B cell (primary cell): Measurements from ENCODE around the gene AREG. TPM values are rescaled to one million over a fixed set of nuclear protein-coding genes. Genes with fewer than 3 reads are reported as not detected.

ENCODE experiments used
- ATAC-seq: fragments of 200-7000 bp; cut with Tn5 transposase; one replicate; pipeline ENCODE4 v1.10.0; 2021; ENCODE audit warnings: low read depth, mild to moderate bottlenecking, moderate number of reproducible peaks, moderate library complexity
- CTCF ChIA-PET: fragments of 350-600 bp; sonication (Branson Sonifier 250); formaldehyde crosslinking; loops from one replicate; lab custom pipeline; 2021; ENCODE audit warnings: antibody characterized with exemption, inconsistent platforms; lab: Charles Lee
- POLR2A ChIA-PET: fragments of 350-600 bp; sonication (Branson Sonifier 250); formaldehyde crosslinking; loops from one replicate; lab custom pipeline; 2021; ENCODE audit warnings: antibody characterized with exemption; lab: Charles Lee
- DNase-seq: peaks from one replicate; pipeline ENCODE4 v3.0.0; 2013
- H2AFZ ChIP-seq: 2 replicates; pipeline ENCODE4 v1.6.1; 2012; ENCODE audit warnings: mild to moderate bottlenecking, low read depth, low read length; ENCODE audit not compliant: insufficient read depth, poor library complexity, severe bottlenecking
- H3K27ac ChIP-seq, 2 donors: 1 replicate in 1 of 2; 2 replicates in 1 of 2; pipeline ENCODE4 v1.5.1; 2012 to 2013; ENCODE audit warnings: low read length in 2 of 2, mild to moderate bottlenecking in 2 of 2, moderate library complexity in 1 of 2
- H3K27me3 ChIP-seq, 4 experiments: fragments of 200-600 bp in 1 of 4; sonication (generic) in 1 of 4; replicated peaks in 1 of 4; 1 replicate in 2 of 4; 2 replicates in 2 of 4; pipeline versions ENCODE4 v1.6.1 to v1.7.0; 2013 to 2016; ENCODE audit warnings: low read length in 3 of 4, mild to moderate bottlenecking in 2 of 4, mixed read lengths in 1 of 4, moderate library complexity in 1 of 4; ENCODE audit not compliant: insufficient read depth in 4 of 4, control insufficient read depth in 3 of 4; ENCODE audit errors: control extremely low read depth in 1 of 4
- H3K36me3 ChIP-seq, 2 experiments: replicated peaks in 1 of 2; 1 replicate in 1 of 2; 2 replicates in 1 of 2; pipeline versions ENCODE4 v1.6.1 to v1.7.1; 2013; ENCODE audit warnings: low read length in 1 of 2; ENCODE audit not compliant: insufficient read depth in 2 of 2, control insufficient read depth in 1 of 2; ENCODE audit errors: control extremely low read depth in 1 of 2, extremely low read depth in 1 of 2
- H3K4me1 ChIP-seq, 2 donors: fragments of 200-600 bp in 1 of 2; sonication (generic) in 1 of 2; 1 replicate in 1 of 2; 2 replicates in 1 of 2; pipeline versions ENCODE4 v1.5.1 to v1.6.1; 2013 to 2017; ENCODE audit warnings: low read length in 2 of 2; ENCODE audit not compliant: control insufficient read depth in 2 of 2, insufficient read depth in 2 of 2
- H3K4me2 ChIP-seq: replicated peaks from 2 replicates; pipeline ENCODE3; 2012; ENCODE audit warnings: mild to moderate bottlenecking, low read depth, low read length; ENCODE audit not compliant: poor library complexity, severe bottlenecking
- H3K4me3 ChIP-seq, 5 experiments: fragments of 200-600 bp in 1 of 5; sonication (generic) in 1 of 5; 1 replicate in 3 of 5; 2 replicates in 2 of 5; pipeline versions ENCODE4 v1.5.1 to v1.7.0; 2011 to 2016; ENCODE audit warnings: low read length in 4 of 5, mild to moderate bottlenecking in 4 of 5, low read depth in 2 of 5, control low read depth in 1 of 5, moderate library complexity in 1 of 5; ENCODE audit not compliant: insufficient read depth in 1 of 5; ENCODE audit errors: control extremely low read depth in 1 of 5, extremely low read depth in 1 of 5
- H3K79me2 ChIP-seq: fragments of 200-600 bp; sonication (generic); one replicate; pipeline ENCODE4 v1.6.0; 2016; ENCODE audit warnings: low read length; ENCODE audit not compliant: control insufficient read depth, insufficient read depth
- H3K9ac ChIP-seq: fragments of 200-600 bp; sonication (generic); 2 replicates; pipeline ENCODE4 v1.6.1; 2017; ENCODE audit warnings: mild to moderate bottlenecking, low read length, moderate library complexity
- H3K9me3 ChIP-seq, 3 donors: one replicate each; pipeline versions ENCODE4 v1.6.1 to v1.7.1; 2013; ENCODE audit warnings: low read length in 2 of 3; ENCODE audit not compliant: control insufficient read depth in 2 of 3, insufficient read depth in 1 of 3; ENCODE audit errors: control extremely low read depth in 1 of 3
- H4K20me1 ChIP-seq: 2 replicates; pipeline ENCODE4 v1.6.0; 2012; ENCODE audit warnings: mild to moderate bottlenecking, low read length; ENCODE audit not compliant: insufficient read depth, control insufficient read depth, poor library complexity, severe bottlenecking
- H3K27ac Mint-ChIP-seq: one replicate; pipeline ENCODE4 v1.8.0; 2021; ENCODE audit warnings: mixed read lengths
- H3K27me3 Mint-ChIP-seq: one replicate; pipeline ENCODE4 v1.8.0; 2021; ENCODE audit warnings: mixed read lengths
- H3K4me1 Mint-ChIP-seq: one replicate; pipeline ENCODE4 v1.8.0; 2021; ENCODE audit warnings: mixed read lengths
- H3K4me3 Mint-ChIP-seq: one replicate; pipeline ENCODE4 v1.8.0; 2021; ENCODE audit warnings: mixed read lengths
- H3K9me3 Mint-ChIP-seq: one replicate; pipeline ENCODE4 v1.8.0; 2022; ENCODE audit warnings: mixed read lengths; ENCODE audit not compliant: insufficient read depth
- CTCF ChIP-seq: fragments of 200-600 bp; IDR thresholded peaks from one replicate; pipeline ENCODE4 v1.8.0; 2022; ENCODE audit warnings: antibody characterized with exemption, mild to moderate bottlenecking
- EZH2 ChIP-seq: IDR thresholded peaks from 2 replicates; pipeline ENCODE4 v1.6.1; 2012; ENCODE audit warnings: borderline replicate concordance, low read depth, mild to moderate bottlenecking, moderate library complexity, low read length; ENCODE audit not compliant: insufficient read depth, poor library complexity, severe bottlenecking
- WGBS: methylation state at CpG from one replicate; pipeline ENCODE4 v1.1.5; 2013; ENCODE audit warnings: missing lambda C conversion rate; ENCODE audit not compliant: insufficient coverage; 5-methylcytosine and 5-hydroxymethylcytosine counted together
- intact Hi-C: fragments of 100-400 bp; cut with micrococcal nuclease; formaldehyde crosslinking; loops from one replicate; pipeline ENCODE4 v1.10.0; 2022
- polyA plus RNA-seq: library from polyadenylated mRNA; depleted of rRNA; stranded (reverse); fragments of >200 nt; gene quantifications from 2 replicates; pipeline ENCODE4 v1.2.3, GENCODE V29; 2012
- total RNA-seq, 2 donors: library from RNA; stranded (reverse); fragments of 120-200 nt in 1 of 2; gene quantifications; 1 replicate in 1 of 2; 2 replicates in 1 of 2; pipeline versions ENCODE4 v1.2.3 to v1.2.4, GENCODE V29; 2013 to 2022

The AREG gene
- total and polyA plus RNA-seq, 2 donors (not counting 1 experiment from before 2014, with no cell fraction given) = 4.6 to 47.1 TPM

GRCh38 chr4:74473155-74473811 lies 28.3 kb downstream of the AREG start:
- no peak overlapping the region for H3K27ac ChIP-seq
- no peaks in the 10 kb centered on the region for H4K20me1 ChIP-seq
- POLR2A ChIA-PET = no interaction called here
- no peak for ATAC-seq
- TF ChIP-seq EZH2 = no peak
- TF ChIP-seq CTCF = no peak
- CTCF ChIA-PET = no interaction called here
- peaks cover 0 to 4% (median 2%) of the 10 kb centered on the region in 4 experiments for H3K27me3 ChIP-seq
- intact Hi-C loops = no loop called here
- Mint-ChIP-seq H3K4me1 (no peaks in the 10 kb centered on the region), H3K4me3 (no peak overlapping the region), H3K9me3 (no peaks in the 10 kb centered on the region), H3K27ac (no peak overlapping the region), H3K27me3 (peaks cover 30% of the 10 kb centered on the region)
- 94% methylated on average over 4 of the region's 5 CpGs for WGBS
- no peak overlapping the region for H2AFZ ChIP-seq
- H3K4me1 ChIP-seq = no peaks in the 10 kb centered on the region
- DNase-seq = no peak
- H3K4me2 ChIP-seq = no peak overlapping the region
- no peak overlapping the region for H3K4me3 ChIP-seq
- no peaks in the 10 kb centered on the region for H3K9me3 ChIP-seq
- no peaks in the 10 kb centered on the region for H3K79me2 ChIP-seq
- H3K9ac ChIP-seq = no peak overlapping the region
- no peaks in the 10 kb centered on the region for H3K36me3 ChIP-seq

- POLR2A ChIA-PET = no interaction called here
- Histone ChIP-seq H3K79me2 (no peaks in the 10 kb centered on the region), H3K36me3 (no peaks in the 10 kb centered on the region), H4K20me1 (no peaks in the 10 kb centered on the region), H3K4me2 (no peak overlapping the region), H3K9ac (no peak overlapping the region), H3K4me1 (no peaks in the 10 kb centered on the region), H2AFZ (no peak overlapping the region), H3K4me3 (no peak overlapping the region), H3K27ac (no peak overlapping the region), H3K9me3 (no peaks in the 10 kb centered on the region), H3K27me3 (peaks cover 0 to 6% (median 2%) of the 10 kb centered on the region in 4 experiments)
- TF ChIP-seq CTCF (no peak), EZH2 (no peak)
- H3K27me3 Mint-ChIP-seq = peaks cover 35% of the 10 kb centered on the region
- CTCF ChIA-PET = no interaction called here
- no peak for ATAC-seq
- DNase-seq = no peak
- no peak overlapping the region for H3K4me3 Mint-ChIP-seq
- intact Hi-C loops = no loop called here
- 23% methylated on average over 2 of the region's 4 CpGs for WGBS
- H3K9me3 Mint-ChIP-seq = no peaks in the 10 kb centered on the region
- no peaks in the 10 kb centered on the region for H3K4me1 Mint-ChIP-seq
- H3K27ac Mint-ChIP-seq = no peak overlapping the region
Observed at GRCh38 chr4:74474345-74475090, 29.6 kb downstream of the AREG start.
